Measurements from ENCODE around the gene TRAPPC10. TPM values are rescaled to one million over a fixed set of nuclear protein-coding genes. Genes with fewer than 3 reads are reported as not detected.

Gene TRAPPC10
- total RNA-seq, 1 donor from 2014 or later = 16.8 TPM

- FAIRE-seq = no peak
- H3K27me3 ChIP-seq (ENCODE audit: control insufficient read depth, insufficient read depth, low read length) = no peaks in the 10 kb centered on the region
- H3K36me3 ChIP-seq (ENCODE audit: control insufficient read depth, insufficient read depth, low read length) = no peaks in the 10 kb centered on the region
- no peak overlapping the region for H3K4me3 ChIP-seq (ENCODE audit: low read depth, low read length)
- TF ChIP-seq, protein P1, sequence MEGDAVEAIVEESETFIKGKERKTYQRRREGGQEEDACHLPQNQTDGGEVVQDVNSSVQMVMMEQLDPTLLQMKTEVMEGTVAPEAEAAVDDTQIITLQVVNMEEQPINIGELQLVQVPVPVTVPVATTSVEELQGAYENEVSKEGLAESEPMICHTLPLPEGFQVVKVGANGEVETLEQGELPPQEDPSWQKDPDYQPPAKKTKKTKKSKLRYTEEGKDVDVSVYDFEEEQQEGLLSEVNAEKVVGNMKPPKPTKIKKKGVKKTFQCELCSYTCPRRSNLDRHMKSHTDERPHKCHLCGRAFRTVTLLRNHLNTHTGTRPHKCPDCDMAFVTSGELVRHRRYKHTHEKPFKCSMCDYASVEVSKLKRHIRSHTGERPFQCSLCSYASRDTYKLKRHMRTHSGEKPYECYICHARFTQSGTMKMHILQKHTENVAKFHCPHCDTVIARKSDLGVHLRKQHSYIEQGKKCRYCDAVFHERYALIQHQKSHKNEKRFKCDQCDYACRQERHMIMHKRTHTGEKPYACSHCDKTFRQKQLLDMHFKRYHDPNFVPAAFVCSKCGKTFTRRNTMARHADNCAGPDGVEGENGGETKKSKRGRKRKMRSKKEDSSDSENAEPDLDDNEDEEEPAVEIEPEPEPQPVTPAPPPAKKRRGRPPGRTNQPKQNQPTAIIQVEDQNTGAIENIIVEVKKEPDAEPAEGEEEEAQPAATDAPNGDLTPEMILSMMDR (IDR thresholded peaks at IDR 0.05; ENCODE audit: insufficient read depth, low read length, severe bottlenecking) = no peak
- no peak for DNase-seq (ENCODE audit: low read depth)
These were observed 11.7 kb upstream of the TRAPPC10 start for GRCh38 chr21:44000360-44000759.

- H3K36me3 ChIP-seq (ENCODE audit: control insufficient read depth, insufficient read depth, low read length) = no peaks in the 10 kb centered on the region
- FAIRE-seq = no peak
- TF ChIP-seq, protein P1 (IDR thresholded peaks at IDR 0.05; ENCODE audit: insufficient read depth, low read length, severe bottlenecking) = no peak
- H3K4me3 ChIP-seq (ENCODE audit: low read depth, low read length) = no peak overlapping the region
- no peaks in the 10 kb centered on the region for H3K27me3 ChIP-seq (ENCODE audit: control insufficient read depth, insufficient read depth, low read length)
- no peak for DNase-seq (ENCODE audit: low read depth)
These were observed 9.6 kb upstream of the TRAPPC10 start for GRCh38 chr21:44002511-44002910.

GRCh38 chr21:44003307-44003966 is 8.7 kb upstream of the TRAPPC10 start:
- DNase-seq (ENCODE audit: low read depth) = no peak
- Histone ChIP-seq H3K4me3 (ENCODE audit: low read depth, low read length) (no peak overlapping the region), H3K36me3 (ENCODE audit: control insufficient read depth, insufficient read depth, low read length) (no peaks in the 10 kb centered on the region), H3K27me3 (ENCODE audit: control insufficient read depth, insufficient read depth, low read length) (no peaks in the 10 kb centered on the region)
- TF ChIP-seq, protein P1 (IDR thresholded peaks at IDR 0.05; ENCODE audit: insufficient read depth, low read length, severe bottlenecking) = no peak
- FAIRE-seq = no peak

GRCh38 chr21:44005071-44005470 is 7.0 kb upstream of the TRAPPC10 start:
- H3K36me3 ChIP-seq (ENCODE audit: control insufficient read depth, insufficient read depth, low read length) = no peaks in the 10 kb centered on the region
- DNase-seq (ENCODE audit: low read depth) (no peak), FAIRE-seq (no peak)
- H3K27me3 ChIP-seq (ENCODE audit: control insufficient read depth, insufficient read depth, low read length) = no peaks in the 10 kb centered on the region
- TF ChIP-seq, protein P1 (IDR thresholded peaks at IDR 0.05; ENCODE audit: insufficient read depth, low read length, severe bottlenecking) = no peak
- no peak overlapping the region for H3K4me3 ChIP-seq (ENCODE audit: low read depth, low read length)

- FAIRE-seq (no peak), DNase-seq (ENCODE audit: low read depth) (no peak)
- Histone ChIP-seq H3K4me3 (ENCODE audit: low read depth, low read length) (no peak overlapping the region), H3K27me3 (ENCODE audit: control insufficient read depth, insufficient read depth, low read length) (no peaks in the 10 kb centered on the region), H3K36me3 (ENCODE audit: control insufficient read depth, insufficient read depth, low read length) (no peaks in the 10 kb centered on the region)
- TF ChIP-seq, protein P1 (IDR thresholded peaks at IDR 0.05; ENCODE audit: insufficient read depth, low read length, severe bottlenecking) = no peak
These were observed 6.5 kb upstream of the TRAPPC10 start for GRCh38 chr21:44005593-44005992.
